Hematopoietic multipotent progenitor cell treated with erythropoietin and hydrocortisone succinate and interleukin-3 and kit ligand, for 8 days (in vitro differentiated cells): ENCODE data around the gene FRAS1.

ENCODE experiments used
- DNase-seq: peaks from one replicate; pipeline ENCODE4 v3.0.0-alpha.2; 2015

Gene FRAS1

GRCh38 chr4:78337244-78338020 is 280.3 kb downstream of the FRAS1 start:
- DNase-seq = no peak

- no peak for DNase-seq
These were observed 285.0 kb downstream of the FRAS1 start for GRCh38 chr4:78342125-78342524.

- DNase-seq = no peak
These were observed 286.6 kb downstream of the FRAS1 start for GRCh38 chr4:78343682-78344081.

DNA sequence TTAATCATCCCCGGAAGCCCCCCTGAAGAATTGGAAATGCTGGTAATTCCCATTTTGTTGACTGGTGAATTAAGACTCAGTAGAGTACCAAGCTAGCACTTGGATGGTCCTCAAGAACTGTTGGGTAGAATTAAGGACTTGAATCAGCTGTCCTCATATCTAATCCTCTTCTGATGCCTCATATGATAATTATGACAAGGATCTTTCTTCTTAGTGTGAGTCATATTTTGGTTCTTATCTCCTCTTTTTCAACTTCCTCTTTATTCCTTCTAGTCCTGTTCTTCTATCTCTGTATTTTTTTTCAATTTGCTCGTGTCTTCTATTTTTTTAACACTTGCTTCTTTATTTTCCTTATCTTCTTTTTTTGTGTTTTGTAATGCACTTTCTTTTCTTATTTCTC is 288.1 kb downstream of the FRAS1 start:
- no peak for DNase-seq

DNA sequence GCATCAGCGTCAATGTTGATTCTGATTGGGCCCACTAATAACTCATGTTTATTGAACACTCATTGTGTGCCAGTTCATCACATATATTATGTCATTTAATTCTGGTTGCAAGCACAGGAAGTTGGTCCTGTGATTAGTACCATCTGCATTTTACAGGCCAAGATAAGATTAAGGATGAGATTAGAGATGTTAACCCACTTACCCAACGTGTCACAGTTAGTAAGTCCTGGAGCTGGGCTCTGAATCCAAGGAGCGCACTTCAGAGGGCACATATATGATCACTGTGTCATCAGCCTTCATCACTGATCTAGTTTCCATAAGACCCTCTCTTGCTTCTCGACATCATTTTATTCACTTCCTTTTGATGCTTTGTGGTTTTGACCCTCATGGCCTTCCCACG is 289.1 kb downstream of the FRAS1 start:
- no peak for DNase-seq

GRCh38 chr4:78347527-78347926 is 290.4 kb downstream of the FRAS1 start:
- DNase-seq = no peak

- no peak for DNase-seq
These were observed 296.8 kb downstream of the FRAS1 start for GRCh38 chr4:78353921-78354320.

- DNase-seq = no peak
These were observed 297.7 kb downstream of the FRAS1 start for GRCh38 chr4:78354782-78355181.

DNA sequence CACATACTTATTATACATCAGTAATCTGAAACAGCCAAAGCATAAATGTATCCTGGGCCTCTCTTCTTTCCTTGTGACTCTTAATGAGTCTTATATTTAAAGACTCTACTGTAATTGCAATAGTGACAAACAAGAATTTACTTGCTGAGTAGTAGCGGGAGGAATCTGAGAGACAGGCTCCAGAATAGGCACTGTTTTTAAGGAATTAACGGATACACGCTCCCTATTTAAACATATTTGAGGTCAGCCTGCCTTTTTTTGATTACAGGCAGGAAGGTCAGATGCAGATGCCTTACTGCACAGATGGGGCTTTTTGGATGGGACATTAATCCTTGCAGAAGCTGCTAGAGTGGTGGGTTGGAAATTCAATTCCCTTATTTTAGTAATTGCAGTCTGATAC is 298.2 kb downstream of the FRAS1 start:
- DNase-seq = no peak

- no peak for DNase-seq
These were observed 299.2 kb downstream of the FRAS1 start for GRCh38 chr4:78356251-78356786.

DNA sequence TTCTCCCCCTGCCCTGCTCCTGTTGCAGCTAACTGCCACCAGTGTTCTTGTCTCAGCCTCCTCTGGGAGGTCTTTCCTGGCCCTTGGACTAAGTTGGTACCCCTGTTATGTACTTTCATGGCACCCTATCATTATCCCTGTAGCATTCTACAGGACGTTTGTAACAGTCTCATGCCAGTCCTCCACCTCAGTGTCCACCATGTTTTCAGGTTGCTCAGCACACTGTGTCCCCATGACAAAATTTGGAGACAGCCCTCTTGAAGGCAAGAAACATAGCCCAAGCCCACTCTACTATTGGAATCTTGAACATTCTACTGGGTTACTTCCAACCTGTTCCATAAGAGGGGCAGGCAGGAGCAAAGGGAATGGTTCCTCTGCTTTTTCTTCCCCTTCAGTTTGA is 300.0 kb downstream of the FRAS1 start:
- no peak for DNase-seq

- DNase-seq = no peak
These were observed 303.3 kb downstream of the FRAS1 start for GRCh38 chr4:78360466-78360865.

DNA sequence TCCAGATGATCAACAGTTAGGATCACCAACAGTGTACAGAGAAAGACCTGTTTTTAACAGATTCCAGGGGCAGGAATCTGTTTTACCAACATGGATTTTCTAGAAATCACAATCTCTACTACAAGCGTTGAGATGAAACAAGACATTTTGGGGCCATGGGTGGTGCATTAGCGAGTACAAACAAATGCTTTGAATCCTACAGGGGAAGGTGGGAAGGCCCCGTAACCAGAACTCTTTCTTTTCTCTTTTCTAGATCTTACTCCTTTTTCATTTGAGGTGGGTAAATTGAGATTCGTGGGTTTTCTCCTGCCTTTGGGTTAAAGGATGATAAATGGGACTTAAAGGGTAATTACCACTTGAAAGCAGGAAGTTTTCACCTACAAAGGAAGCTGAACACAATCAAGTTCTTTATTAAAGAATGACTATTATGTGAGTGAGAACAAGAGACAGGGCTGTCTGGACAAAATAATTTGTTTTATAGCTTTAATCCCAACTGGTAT is 304.5 kb downstream of the FRAS1 start:
- no peak for DNase-seq

GRCh38 chr4:78362310-78362709 is 305.2 kb downstream of the FRAS1 start:
- DNase-seq = no peak

GRCh38 chr4:78363031-78363570 is 306.0 kb downstream of the FRAS1 start:
- DNase-seq = no peak

- DNase-seq = no peak
These were observed 312.6 kb downstream of the FRAS1 start for GRCh38 chr4:78369679-78370078.

DNA sequence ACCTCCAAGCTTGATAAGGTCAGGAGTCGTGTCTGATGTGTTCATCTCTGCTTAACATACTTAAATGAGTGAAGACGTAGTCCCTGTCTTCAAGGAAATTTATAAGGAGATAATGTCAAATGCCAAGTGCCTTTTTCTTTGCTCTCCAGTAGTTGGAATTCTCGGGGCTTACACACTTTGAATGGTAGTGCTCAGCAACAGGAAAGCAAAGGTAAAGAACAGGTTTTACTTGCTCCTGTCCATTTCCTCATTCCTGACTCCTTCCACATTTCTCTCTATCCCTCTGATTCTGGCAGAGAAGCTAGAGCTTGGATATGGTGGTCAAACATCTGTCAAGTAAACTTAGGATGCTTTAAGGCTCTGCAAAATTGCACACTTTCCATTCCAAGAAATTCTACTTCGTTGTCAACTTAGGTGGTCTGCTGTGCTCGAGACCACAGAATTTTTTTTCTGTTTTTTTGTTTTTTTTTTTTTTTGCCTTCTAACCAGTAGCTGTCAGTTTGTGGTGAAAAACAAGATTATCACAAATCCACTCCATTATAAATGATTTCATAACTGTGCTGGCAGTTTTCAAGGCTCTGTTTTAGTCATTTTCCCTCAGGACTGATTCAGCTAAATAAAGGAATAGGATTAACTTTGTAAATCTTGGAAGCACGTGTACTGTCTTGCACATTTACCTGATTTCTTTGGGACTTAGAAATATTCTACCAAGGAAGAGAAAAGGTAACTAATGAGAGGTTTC is 313.7 kb downstream of the FRAS1 start:
- DNase-seq = no peak

GRCh38 chr4:78372355-78372988 is 315.3 kb downstream of the FRAS1 start:
- no peak for DNase-seq

DNA sequence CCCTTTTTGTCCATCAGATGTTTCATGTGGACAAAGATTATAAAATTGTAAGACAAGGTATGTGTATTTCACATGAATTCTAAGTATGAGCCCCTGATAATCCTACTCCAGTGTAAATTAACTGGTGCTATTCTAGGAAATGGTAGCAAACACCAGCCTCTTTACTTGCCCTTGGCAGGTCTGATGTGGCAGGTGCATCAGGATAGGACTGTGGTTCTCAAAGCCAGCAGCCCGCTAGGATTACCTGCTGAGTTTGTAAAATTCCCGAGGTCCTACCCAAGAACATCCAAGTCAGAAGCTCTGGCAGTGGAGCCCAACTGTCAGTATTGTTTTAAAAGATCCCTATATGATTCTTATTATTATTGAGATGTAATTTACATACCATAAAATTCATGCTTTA is 320.4 kb downstream of the FRAS1 start:
- DNase-seq = no peak

DNA sequence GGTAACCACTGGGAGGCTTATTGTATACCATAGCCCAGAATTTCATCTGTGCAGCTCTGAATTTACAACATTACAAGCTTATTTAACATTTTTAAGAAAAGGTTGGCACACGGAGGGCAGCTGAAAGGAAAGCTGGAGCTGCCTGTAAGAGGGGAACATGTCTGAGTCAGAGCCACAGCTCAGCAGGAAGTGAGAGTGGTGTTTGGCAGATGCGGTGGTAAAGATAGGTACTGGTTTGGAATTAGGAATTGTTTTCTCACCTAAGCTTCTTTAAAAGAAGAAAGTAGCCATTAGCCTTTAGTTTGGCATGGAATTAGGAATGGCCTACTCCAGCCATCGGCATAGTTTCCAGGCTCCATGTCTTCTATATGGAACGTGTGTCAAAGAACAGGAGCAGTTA is 321.9 kb downstream of the FRAS1 start:
- DNase-seq = no peak

DNA sequence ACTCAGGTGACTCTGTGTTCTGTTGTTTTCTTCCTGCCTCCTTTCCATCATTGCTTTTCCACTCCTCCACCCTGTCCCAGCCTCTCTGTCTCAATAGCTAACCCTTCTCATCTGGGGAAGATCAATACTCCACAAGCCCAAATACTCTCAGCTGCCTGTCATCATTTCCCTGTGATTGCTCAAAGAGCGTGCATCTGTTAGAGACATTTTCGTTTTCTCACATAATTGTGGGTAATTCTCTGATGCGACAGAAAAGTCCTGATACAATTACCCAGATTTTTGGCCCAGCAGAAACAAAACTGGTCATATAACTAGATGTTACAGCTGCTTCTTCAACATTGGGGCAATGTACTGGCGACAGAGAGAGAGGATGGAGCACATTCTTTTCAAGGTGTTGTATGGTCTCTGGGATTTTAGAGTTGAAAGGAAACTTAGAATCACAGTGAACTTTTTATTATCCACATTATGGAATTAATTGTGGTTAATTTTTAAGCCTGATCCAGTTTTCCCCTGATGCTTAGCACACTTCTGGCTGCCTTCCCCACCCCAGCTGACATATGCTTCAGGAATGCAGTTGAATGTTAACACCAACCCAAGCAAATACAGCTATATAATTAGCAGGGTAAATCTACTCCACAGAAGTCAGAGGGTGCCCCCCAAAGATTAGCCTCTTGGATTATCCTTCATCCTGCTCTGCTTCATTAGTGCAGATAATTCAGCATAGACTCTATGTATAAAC is 323.0 kb downstream of the FRAS1 start:
- DNase-seq = no peak

- no peak for DNase-seq
These were observed 329.6 kb downstream of the FRAS1 start for GRCh38 chr4:78386679-78387078.

GRCh38 chr4:78395642-78396041 is 338.5 kb downstream of the FRAS1 start:
- DNase-seq = no peak
